Measurements from ENCODE around the gene CAP2.

GRCh38 chr6:17577059-17577458 lies 183.7 kb downstream of the CAP2 start:
- TF ChIP-seq POLR2A (IDR thresholded peaks at IDR 0.05) = no peak
- no peak for TF ChIP-seq CTCF (IDR thresholded peaks at IDR 0.05)
